AG04450 (cell line): ENCODE data around the gene APEH. TPM values are rescaled to one million over a fixed set of nuclear protein-coding genes. Genes with fewer than 3 reads are reported as not detected.

Experiments
- CTCF ChIA-PET: fragments of 300-600, 350-600 bp; formaldehyde crosslinking; extraction: SDS; loops from one replicate; lab custom pipeline; 2022; ENCODE audit warnings: antibody characterized with exemption, inconsistent platforms; lab: Charles Lee
- POLR2A ChIA-PET: fragments of 350-600 bp; formaldehyde crosslinking; extraction: SDS; loops from one replicate; lab custom pipeline; 2021; ENCODE audit warnings: antibody characterized with exemption, inconsistent platforms; lab: Yijun Ruan, JAX
- DNase-seq: peaks from one replicate; pipeline ENCODE4 v3.0.0-alpha.2; 2011; ENCODE audit warnings: low read depth, low spot score
- H3K27ac ChIP-seq: one replicate; pipeline ENCODE4 v1.5.1; 2012; ENCODE audit warnings: low read depth, low read length, control low read depth
- H3K27me3 ChIP-seq: one replicate; pipeline ENCODE4 v1.6.0; 2012; ENCODE audit warnings: low read length; ENCODE audit not compliant: control insufficient read depth, insufficient read depth
- H3K4me3 ChIP-seq: 2 replicates; pipeline ENCODE4 v1.5.1; 2011; ENCODE audit warnings: mild to moderate bottlenecking, low read depth, low read length, control low read depth
- H3K9me3 ChIP-seq: 2 replicates; pipeline ENCODE4 v1.5.1; 2012; ENCODE audit warnings: low read length; ENCODE audit not compliant: control insufficient read depth, insufficient read depth
- CTCF ChIP-seq: IDR thresholded peaks from 2 replicates; pipeline ENCODE4 v1.5.1; 2011; ENCODE audit warnings: low read depth, low read length, control low read depth, inconsistent platforms
- polyA plus RNA-seq: library from polyadenylated mRNA; depleted of rRNA; stranded (reverse); fragments of >200 nt; gene quantifications from 2 replicates; pipeline ENCODE4 v1.2.3, GENCODE V29; 2011

The APEH gene
- polyA plus RNA-seq, 1 experiment = 85.3 TPM

- POLR2A ChIA-PET = interaction anchor here (1.3 kb wide), 1 partner anchor 8 kb away, joined by 3 read pairs; the partner anchor contains the start of gene GMPPB
- TF ChIP-seq CTCF = no peak
- no peaks in the 10 kb centered on the region for H3K27me3 ChIP-seq
- H3K4me3 ChIP-seq = no peak overlapping the region
- CTCF ChIA-PET = no interaction called here
- H3K9me3 ChIP-seq = peaks cover 12% of the 10 kb centered on the region; the same call in 1 of the 2 replicates
- H3K27ac ChIP-seq = no peak overlapping the region
- no peak for DNase-seq
These were observed 42.0 kb downstream of the APEH start for GRCh38 chr3:49716169-49716568.

DNA sequence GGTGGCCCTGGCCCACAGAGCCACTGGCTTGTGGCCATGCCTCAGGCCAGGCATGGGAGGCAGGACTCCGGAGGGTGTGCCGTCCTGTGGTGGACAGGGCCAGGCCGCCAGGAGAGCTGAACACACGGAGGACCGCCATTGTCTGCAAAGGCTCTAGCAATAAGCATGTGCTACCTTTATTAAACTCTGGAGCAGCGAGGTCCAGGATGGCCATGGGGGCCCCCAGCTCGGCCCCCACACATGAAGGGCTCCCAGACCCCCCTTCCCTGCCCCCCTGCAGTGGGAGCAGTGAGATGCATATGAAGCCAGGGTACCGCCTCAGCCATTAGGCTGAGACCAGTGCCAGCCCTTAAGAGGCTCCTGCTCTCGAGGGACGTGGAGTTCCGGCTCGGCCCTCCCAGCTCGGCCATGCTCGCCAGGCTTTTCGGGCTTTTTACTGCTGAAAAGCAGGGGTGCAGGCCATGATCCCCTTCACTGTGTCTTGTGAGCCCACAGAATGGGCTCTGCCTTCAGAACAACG is 42.6 kb downstream of the APEH start:
- ChIA-PET POLR2A (no interaction called here), CTCF (no interaction called here)
- H3K9me3 ChIP-seq = peaks cover 12% of the 10 kb centered on the region; the same call in 1 of the 2 replicates
- no peak overlapping the region for H3K4me3 ChIP-seq
- H3K27me3 ChIP-seq = no peaks in the 10 kb centered on the region
- no peak for DNase-seq
- no peak overlapping the region for H3K27ac ChIP-seq
- TF ChIP-seq CTCF = no peak

- ChIA-PET CTCF (no interaction called here), POLR2A (no interaction called here)
- no peak overlapping the region for H3K4me3 ChIP-seq
These were observed 43.2 kb downstream of the APEH start for GRCh38 chr3:49717211-49717958.

DNA sequence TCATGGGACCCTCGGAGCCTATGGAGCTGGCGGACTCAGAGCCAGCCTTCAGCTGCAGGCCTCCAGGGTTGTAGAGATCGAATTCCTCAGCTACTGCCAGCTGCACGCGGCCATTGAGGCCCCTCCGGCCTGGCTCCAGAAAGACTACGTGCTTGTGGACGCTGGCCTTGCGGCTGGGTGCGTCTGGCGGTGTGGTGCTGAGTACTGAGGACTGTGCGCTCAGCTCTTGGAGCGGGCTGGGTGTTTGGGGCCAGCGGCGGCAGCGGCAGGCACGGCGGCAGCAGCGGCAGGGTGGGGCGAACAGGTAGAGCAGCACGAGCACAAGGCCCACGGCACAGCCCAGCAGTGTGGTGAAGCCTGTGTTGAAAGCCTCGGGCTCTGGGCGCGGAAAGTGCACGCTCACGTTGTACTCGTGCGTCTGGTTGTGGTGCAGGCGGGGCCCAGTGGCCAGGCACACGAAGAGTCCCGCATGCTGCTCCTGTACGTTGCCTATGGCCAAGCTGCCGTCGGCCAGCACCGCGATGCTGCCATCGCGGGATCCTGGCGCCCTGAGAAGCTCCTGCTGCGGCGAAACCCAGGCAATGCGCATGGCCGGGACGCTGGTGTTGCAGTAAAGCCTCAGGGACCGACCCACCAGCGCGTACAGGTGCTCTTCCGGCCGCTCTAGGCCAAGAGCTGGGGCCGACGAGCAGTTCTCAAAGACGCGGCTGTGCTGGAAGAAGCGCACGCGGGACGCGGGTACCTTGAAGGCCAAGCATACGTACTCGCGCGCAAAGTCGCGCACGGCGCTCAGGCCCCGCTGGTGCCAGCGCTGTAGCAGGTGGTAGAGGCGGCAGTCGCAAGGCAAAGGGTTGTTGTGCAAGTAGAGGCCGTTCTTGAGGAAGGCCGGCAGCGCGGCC is 44.1 kb downstream of the APEH start:
- CTCF ChIA-PET = interaction anchor here (1.4 kb wide), 1 partner anchor 121 kb away, joined by 3 read pairs; no protein-coding TSS in a partner anchor
- no peak for DNase-seq
- Histone ChIP-seq H3K4me3 (no peak overlapping the region), H3K27me3 (no peaks in the 10 kb centered on the region), H3K27ac (no peak overlapping the region), H3K9me3 (peaks cover 12% of the 10 kb centered on the region; the same call in 1 of the 2 replicates)
- no peak for TF ChIP-seq CTCF
- POLR2A ChIA-PET = no interaction called here

More at GRCh38 chr3:49717211-49717958, 43.2 kb downstream of the APEH start:
- Histone ChIP-seq H3K27me3 (no peaks in the 10 kb centered on the region), H3K9me3 (peaks cover 12% of the 10 kb centered on the region; the same call in 1 of the 2 replicates), H3K27ac (no peak overlapping the region)
- TF ChIP-seq CTCF = no peak
- no peak for DNase-seq
